HepG2 (cell line): ENCODE results near the gene INAFM1. TPM values are rescaled to one million over a fixed set of nuclear protein-coding genes. Genes with fewer than 3 reads are reported as not detected.

ENCODE experiments used
- AHR ChIP-seq: IDR thresholded peaks from 2 replicates; pipeline ENCODE4 v1.6.1; 2018; ENCODE audit warnings: missing genetic modification reagents, missing compliant biosample characterization
- ARNT2 ChIP-seq: sonication (generic); formaldehyde crosslinking; IDR thresholded peaks from 2 replicates; pipeline ENCODE4 v1.8.0; 2022; ENCODE audit warnings: mild to moderate bottlenecking, low read depth, missing genetic modification reagents, moderate library complexity
- BHLHE40 ChIP-seq: IDR thresholded peaks from 2 replicates; pipeline ENCODE4 v1.6.1; 2011; ENCODE audit warnings: low read length, improper control_type of control experiment
- GPBP1L1 ChIP-seq: sonication (generic); formaldehyde crosslinking; IDR thresholded peaks from 2 replicates; pipeline ENCODE4 v1.5.0; 2020; ENCODE audit warnings: mild to moderate bottlenecking, missing genetic modification reagents
- HMG20A ChIP-seq: IDR thresholded peaks from 2 replicates; pipeline ENCODE4 v1.6.1; 2016; ENCODE audit warnings: borderline replicate concordance
- IRF2 ChIP-seq: IDR thresholded peaks from 2 replicates; pipeline ENCODE4 v1.6.1; 2018; ENCODE audit warnings: missing genetic modification reagents, missing compliant biosample characterization
- MYNN ChIP-seq: sonication (generic); formaldehyde crosslinking; IDR thresholded peaks from 2 replicates; pipeline ENCODE4 v1.4.0; 2020; ENCODE audit warnings: mild to moderate bottlenecking, low read depth, missing genetic modification reagents
- NFAT5 ChIP-seq: sonication (generic); formaldehyde crosslinking; IDR thresholded peaks from 2 replicates; pipeline ENCODE4 v1.4.0; 2020; ENCODE audit warnings: missing genetic modification reagents
- NR2F1 ChIP-seq, 2 experiments: fragments of 450-650 bp in 1 of 2; formaldehyde crosslinking in 1 of 2; IDR thresholded peaks; 2 replicates each; pipeline versions ENCODE4 v1.5.0 to v1.6.1; 2016 to 2020; ENCODE audit warnings: mild to moderate bottlenecking in 1 of 2, missing compliant biosample characterization in 1 of 2, missing genetic modification reagents in 1 of 2, moderate library complexity in 1 of 2
- POGZ ChIP-seq: sonication (generic); formaldehyde crosslinking; IDR thresholded peaks from 2 replicates; pipeline ENCODE4 v1.4.0; 2020; ENCODE audit warnings: mild to moderate bottlenecking, missing genetic modification reagents
- POLR2AphosphoS2 ChIP-seq: IDR thresholded peaks from 2 replicates; pipeline ENCODE4 v1.6.1; 2011; ENCODE audit warnings: low read depth, low read length, improper control_type of control experiment
- PTBP1 ChIP-seq: fragments of 200-400 bp; formaldehyde crosslinking; IDR thresholded peaks from 2 replicates; pipeline ENCODE4 v1.6.1; 2018; ENCODE audit warnings: low read length, low read depth; ENCODE audit not compliant: poor library complexity, severe bottlenecking
- SMC3 ChIP-seq: IDR thresholded peaks from 2 replicates; pipeline ENCODE4 v1.6.1; 2011; ENCODE audit warnings: low read length, improper control_type of control experiment
- TERF1 ChIP-seq: sonication (generic); formaldehyde crosslinking; IDR thresholded peaks from 2 replicates; pipeline ENCODE4 v1.8.0; 2022; ENCODE audit warnings: mild to moderate bottlenecking, missing genetic modification reagents, moderate library complexity
- THRA ChIP-seq: sonication (generic); formaldehyde crosslinking; IDR thresholded peaks from 2 replicates; pipeline ENCODE4 v1.4.0; 2020; ENCODE audit warnings: missing genetic modification reagents, borderline replicate concordance
- ZNF136 ChIP-seq: sonication (generic); formaldehyde crosslinking; IDR thresholded peaks from 2 replicates; pipeline ENCODE4 v1.8.1; 2022; ENCODE audit warnings: low read depth, mild to moderate bottlenecking, moderate library complexity, missing genetic modification reagents
- ZNF282 ChIP-seq: fragments of 450-650 bp; IDR thresholded peaks from 2 replicates; pipeline ENCODE4 v1.6.1; 2018; ENCODE audit not compliant: partially characterized antibody
- ZNF3 ChIP-seq: IDR thresholded peaks from 2 replicates; pipeline ENCODE4 v1.7.0; 2017; ENCODE audit warnings: inconsistent platforms
- ZNF350 ChIP-seq: sonication (generic); formaldehyde crosslinking; IDR thresholded peaks from 2 replicates; pipeline ENCODE4 v1.4.0; 2020; ENCODE audit warnings: mild to moderate bottlenecking, low read depth, missing genetic modification reagents, borderline replicate concordance
- ZNF737 ChIP-seq: sonication (generic); formaldehyde crosslinking; IDR thresholded peaks from 2 replicates; pipeline ENCODE4 v1.5.0; 2020; ENCODE audit warnings: missing genetic modification reagents, mild to moderate bottlenecking, borderline replicate concordance
- ZNF850 ChIP-seq: sonication (generic); formaldehyde crosslinking; conservative IDR thresholded peaks from 2 replicates; pipeline ENCODE4 v1.9.0; 2021; ENCODE audit warnings: mild to moderate bottlenecking, missing genetic modification reagents
- polyA plus RNA-seq, 8 experiments: library from polyadenylated mRNA; depleted of rRNA in 3 of 8; stranded (reverse) in 7 of 8; unstranded in 1 of 8; fragments of >200 nt; fragmentation: Illumina TruSeq in 4 of 8; extraction: Trizol in 4 of 8; gene quantifications; 2 replicates each; pipeline versions ENCODE4 v1.2.1 to v1.2.3, GENCODE V29; 2011 to 2016; ENCODE audit warnings: low read depth in 4 of 8, missing spikeins in 1 of 8, mixed read lengths in 1 of 8; ENCODE audit not compliant: insufficient read depth in 1 of 8
- total RNA-seq, 5 experiments: library from RNA; depleted of rRNA; stranded (reverse); fragments of >200 nt; fragmentation: Illumina TruSeq; extraction: Trizol; gene quantifications; 2 replicates each; pipeline ENCODE4 v1.2.3, GENCODE V29; 2016; ENCODE audit warnings: low read depth in 1 of 5

The INAFM1 gene
- total and polyA plus RNA-seq, 2 of the 13 experiments (the other 11 are each of a cell fraction or from before 2014, with no cell fraction given), result 0.88 to 1.9 TPM

- TF ChIP-seq NFAT5 (CRISPR knock-in tag) (no peak), HMG20A (CRISPR knock-in tag) (no peak), TERF1 (CRISPR knock-in tag) (no peak), ZNF350 (CRISPR knock-in tag) (no peak), ZNF282 (no peak), GPBP1L1 (CRISPR knock-in tag) (no peak), NR2F1 (CRISPR knock-in tag; IDR thresholded peaks at IDR 0.05) (no peak), ZNF136 (CRISPR knock-in tag) (no peak), ZNF850 (no peak), BHLHE40 (no peak), ZNF3 (no peak), ARNT2 (peak; percentile 60; the same call in 1 of the 2 replicates), PTBP1 (no peak), POGZ (0 out of 2 replicates have a peak, but pooled peaks have one; percentile 9), AHR (CRISPR knock-in tag) (no peak), ZNF737 (CRISPR knock-in tag) (no peak), POLR2AphosphoS2 (no peak), MYNN (no peak), SMC3 (no peak), IRF2 (no peak), THRA (no peak)
Measured at GRCh38 chr19:47228168-47228936, 46.3 kb upstream of the INAFM1 start (continued).
